ENCODE data around the gene KRT32.
"Not testable (repeated sequence)": the region's sequence is repeated elsewhere in the genome, so short reads cannot be mapped to it uniquely, and the experiment has no call there.

KRT32 gene

DNA sequence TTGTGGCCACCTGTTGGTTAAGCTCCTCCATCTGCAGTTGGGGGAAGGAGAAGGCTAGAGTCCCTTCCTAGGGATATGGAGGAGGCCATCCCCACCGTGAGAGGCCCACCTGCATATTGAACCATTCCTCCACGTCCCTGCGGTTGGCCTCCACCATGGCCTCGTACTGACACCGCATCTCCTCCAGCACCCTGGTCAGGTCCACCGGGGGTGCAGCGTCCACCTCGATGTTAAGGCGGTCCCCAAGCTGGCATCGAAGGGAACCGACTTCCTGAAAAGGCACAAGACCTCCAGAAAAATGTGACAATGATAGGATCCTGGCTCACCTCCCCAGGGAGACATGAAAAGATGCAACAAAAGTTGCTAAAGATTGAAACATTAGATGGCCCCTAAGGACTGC is 3.0 kb downstream of the KRT32 start:
- no peak for DNase-seq (ENCODE audit: low spot score)

DNA sequence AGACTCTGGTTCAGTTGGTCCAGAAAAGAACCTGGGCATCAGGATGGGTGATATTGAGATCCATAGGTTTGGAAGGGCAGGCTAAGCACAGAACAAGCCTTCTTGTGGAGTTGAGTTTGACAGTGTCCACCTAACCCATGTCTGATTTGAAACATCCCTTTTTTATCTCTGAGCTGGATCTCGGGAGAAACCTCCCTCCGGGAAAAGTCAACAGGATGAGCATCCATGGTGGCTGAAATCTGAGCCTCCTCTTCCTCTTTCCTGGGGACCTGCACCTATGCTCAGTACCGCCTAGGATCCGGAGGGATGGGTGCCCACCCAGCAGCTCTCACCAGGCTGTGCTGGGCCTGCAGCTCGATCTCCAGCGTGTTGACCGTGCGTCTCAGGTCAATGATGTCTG is 3.4 kb downstream of the KRT32 start:
- DNase-seq (ENCODE audit: low spot score): no peak

DNA sequence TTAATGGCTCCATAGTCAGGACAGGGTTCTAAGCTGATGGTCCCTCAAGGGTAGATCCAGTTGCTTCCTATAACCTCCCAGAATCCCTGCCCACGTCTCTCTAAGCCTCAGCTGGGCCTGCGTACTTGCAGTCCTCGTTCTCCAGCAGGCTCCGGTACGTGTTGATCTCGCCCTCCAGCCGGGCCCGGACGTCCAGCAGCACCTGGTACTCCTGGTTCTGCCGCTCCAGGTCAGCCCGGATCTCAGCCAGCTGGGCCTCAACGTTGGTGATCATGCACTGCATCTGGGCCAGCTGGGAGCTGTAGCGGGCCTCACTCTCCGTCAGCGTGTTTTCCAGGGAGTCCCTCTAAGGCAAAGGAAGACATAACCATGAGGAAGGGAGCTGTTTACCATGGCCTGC is 4.5 kb downstream of the KRT32 start:
- DNase-seq (ENCODE audit: low spot score): no peak

DNA sequence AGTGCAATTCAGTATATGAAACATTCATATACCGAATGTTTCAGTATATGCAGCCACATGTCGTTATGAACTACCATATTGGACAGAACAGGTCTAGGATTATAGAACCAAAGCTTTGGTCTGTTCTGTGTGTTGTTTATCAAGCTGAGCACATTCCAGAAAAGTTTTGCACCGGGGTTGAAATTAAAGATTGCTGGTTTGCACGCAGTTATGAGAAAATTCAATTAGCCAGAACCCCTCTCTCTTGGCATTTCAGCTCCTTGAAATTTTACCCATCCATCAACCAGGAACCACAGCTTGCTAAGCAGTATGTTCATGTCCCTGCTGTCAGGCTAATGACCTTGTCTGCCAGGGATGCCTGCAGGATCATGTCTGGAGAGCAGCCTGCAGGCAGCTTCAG is 9.5 kb downstream of the KRT32 start:
- no peak for DNase-seq (ENCODE audit: low spot score)

DNA sequence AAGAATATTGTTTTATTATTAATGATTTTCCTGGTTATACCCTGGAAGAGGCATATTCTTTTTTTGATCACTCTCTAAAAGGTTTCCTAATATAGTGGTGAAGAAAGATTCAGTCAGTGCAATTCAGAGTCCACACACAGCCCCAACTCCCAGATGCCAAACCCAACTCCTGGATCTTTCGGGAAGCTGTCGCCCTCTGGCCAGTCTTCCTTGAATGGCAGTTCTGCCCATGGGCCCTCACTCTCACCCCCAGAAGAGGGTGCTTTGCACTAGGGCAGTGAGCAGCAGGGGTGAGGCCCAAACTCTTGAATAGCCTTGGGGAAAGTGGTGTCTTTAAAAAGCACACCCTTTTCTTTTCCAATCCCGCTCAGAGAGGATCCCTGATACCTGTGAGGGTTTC is 11.0 kb downstream of the KRT32 start:
- no peak for DNase-seq (ENCODE audit: low spot score)

DNA sequence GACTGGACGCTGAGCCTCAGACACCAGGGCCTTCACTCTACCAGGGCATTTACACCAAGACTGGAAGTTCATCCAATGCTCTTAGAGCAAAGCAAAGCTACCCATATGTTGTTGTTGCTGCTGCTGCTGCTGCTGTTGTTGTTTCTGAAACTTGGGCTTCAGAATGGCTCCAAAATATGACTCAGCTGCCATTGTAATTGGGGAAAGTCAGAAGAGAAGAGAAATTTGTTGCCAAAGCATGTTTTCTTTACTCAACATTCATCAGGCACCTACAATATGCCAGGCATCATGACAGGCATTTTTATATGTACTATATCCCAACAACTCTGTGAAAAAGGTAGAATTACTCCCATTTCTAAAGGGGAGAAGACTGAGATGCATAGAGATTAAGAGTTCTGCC is 11.9 kb downstream of the KRT32 start:
- no peak for DNase-seq (ENCODE audit: low spot score)

DNA sequence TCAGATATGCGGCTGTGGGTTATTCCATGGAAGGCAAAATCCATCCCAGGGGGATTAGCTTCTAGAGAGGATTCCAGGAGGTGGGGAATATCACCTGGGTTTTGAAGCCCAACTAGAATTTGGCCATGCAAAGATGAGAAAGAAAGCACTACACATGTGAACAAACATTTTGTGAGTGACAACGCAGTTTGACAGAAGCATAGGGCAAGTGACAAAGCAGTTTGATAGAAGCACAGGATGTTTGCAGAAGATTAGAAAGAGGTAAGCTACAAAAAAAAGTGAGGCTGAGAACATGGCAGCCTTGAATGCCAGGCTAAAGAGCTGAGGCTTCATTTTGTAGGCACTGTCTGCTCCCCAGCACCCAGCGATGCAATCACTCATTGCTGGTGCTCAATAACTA is 14.1 kb downstream of the KRT32 start:
- DNase-seq (ENCODE audit: low spot score): no peak

DNA sequence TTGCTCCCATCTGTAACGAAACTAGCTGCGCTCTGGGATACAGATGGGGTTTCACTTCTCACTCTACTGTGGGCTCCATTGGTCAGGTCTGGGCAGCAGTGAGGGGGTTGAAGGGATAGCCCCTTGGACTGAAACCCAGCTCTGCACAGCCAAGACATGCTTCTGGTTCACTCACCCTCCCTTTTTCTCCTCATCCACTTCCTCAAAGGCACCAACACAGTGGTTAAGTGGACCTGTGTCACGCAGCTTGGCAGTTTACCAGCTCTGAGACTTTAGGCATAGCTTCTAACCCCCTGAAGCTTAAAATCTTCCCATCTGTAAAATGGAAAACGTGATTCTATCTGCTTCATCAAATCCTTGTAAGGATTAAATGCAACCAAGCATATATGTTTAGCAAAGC is 14.9 kb downstream of the KRT32 start:
- DNase-seq (ENCODE audit: low spot score): no peak

DNA sequence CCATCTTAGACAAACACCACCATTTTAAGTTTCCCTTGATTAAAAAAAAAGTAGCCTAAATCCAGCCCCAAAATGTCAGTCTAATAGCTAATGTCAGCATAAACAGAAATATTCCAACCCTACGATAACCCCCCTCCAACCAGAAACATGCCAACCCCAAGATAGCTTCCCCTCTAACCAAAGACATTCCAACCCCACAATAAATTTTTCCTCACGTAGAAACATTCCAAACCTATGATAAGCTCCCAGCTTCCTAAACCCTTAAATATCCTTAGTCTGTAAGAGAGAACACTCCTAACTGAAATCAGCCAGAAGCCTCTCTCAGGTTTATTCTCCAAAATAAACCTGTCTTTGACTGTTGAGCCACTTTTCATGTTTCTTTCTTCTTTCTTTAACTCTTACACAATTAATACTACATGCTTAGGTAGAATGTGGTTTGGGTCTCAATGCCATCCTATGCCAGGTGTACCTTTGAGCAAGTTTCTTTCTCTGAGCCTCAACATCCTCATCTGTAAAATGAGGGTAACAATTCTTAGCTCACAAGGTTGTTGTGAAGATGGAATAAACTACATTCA is 15.9 kb downstream of the KRT32 start:
- no peak for DNase-seq (ENCODE audit: low spot score)

DNA sequence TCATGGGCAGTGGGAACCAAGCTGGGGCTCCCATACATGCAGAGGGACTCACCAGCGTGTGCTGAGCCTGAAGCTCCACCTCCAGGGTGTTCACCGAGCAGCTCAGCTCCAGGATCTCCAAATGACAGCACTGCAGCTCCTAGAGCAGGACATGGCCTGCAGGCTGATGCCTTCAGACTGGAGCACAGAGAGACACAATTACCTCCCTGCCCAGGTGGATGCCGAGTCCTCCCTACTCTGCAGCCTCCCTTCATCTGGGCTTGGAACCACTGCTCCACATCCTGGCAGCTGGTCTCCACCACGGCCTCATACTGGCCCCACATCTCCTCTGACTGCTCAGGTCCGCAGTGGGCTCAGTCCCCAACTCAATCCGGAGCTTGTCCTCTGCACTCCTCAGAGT is 18.2 kb downstream of the KRT32 start:
- DNase-seq (ENCODE audit: low spot score): no peak

DNA sequence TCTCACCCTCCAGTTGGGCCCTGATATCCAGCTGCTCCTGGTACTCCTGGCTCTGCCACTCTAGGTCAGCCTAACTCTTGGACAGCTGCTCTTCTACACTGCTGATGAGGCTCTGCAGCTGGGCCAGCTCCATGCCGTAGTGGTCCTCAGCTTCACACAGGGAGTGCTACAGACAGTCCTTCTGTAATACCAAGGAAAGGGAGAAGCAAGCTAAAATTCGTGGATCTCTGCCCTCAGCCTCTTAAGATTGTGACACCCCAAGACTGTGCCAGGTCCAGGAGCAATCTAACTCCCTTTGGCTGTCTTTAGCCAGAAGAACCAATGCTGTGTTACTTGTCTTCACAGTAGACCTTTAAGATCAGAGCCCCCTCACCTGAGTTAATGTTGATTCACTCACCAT is 18.7 kb downstream of the KRT32 start:
- no peak for DNase-seq (ENCODE audit: low spot score)

DNA sequence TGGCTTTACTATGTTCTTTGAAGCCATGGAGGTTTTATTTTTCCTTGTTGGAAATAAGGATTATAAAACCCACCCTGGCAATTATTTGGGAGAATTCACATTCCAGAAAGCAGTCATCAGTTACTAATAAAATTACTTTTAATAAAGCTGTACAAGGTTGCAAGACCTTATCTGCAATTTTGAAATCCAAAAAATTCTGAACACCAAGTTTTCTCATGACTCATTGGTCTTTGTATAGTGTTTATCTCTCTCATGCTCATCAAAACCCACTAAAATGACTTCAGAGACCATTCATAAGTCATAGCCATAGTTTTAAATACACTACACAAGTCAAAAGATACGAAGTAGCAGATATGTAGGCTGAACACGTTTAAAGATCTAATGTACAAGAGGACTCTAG is 20.4 kb downstream of the KRT32 start:
- peak; percentile 54 for DNase-seq (ENCODE audit: low spot score)

DNA sequence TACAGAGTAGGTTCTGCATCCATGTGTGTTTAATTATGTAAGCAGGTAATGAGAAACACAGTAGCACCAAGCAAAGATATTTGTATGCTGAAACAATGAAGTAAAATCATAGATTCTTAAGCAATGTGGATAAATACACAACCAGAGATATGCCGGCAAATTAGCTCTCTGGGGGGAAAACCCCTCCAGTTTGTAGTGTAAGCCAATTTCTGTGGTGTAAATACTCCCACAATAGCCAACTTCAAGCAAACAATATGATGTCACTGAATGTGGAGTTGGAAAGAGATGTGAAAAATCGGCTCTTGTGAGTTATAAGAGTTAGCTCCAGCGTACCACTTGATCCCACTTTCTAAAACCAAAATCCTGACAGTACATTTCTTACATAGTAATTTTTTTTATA is 22.5 kb downstream of the KRT32 start:
- DNase-seq (ENCODE audit: low spot score): no peak

DNA sequence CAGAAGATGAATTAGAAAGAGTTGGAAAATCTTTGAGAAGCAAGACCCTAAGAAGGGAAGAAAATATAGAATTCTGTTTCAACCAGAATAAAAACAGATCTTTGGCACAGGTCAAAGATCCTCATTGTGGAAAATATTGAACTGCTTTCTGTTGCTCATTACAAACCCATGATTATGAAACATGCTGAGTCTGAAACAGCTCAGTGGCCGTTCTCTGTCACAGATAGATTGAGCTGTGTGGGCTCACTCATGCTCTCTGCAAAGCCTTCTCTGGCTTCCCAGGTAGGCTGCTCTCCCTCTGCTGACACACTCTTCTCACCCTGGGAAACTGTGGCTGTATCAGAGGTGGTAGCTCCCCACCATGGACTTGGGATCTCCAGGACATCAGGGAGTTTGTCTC is 23.0 kb downstream of the KRT32 start:
- no peak for DNase-seq (ENCODE audit: low spot score)

DNA sequence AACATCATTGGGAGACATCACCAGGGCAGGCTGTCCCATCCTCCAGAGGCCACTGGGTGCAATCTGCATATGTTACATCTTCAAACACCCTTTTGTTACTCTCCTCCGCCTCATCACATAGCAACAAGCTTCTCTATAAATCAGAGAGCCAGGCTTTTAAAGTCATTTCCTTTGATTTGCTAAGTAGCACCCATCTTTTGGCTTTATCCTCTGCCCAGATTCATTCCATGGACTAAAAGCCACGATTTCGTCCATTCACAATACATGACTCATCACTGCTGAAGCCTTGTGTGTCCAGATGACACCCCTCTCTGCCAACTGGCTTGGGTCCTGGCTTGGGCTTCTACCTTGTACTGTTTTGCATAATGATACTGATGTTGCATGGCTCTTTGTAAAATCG is 24.4 kb downstream of the KRT32 start:
- DNase-seq (ENCODE audit: low spot score): peak; percentile 36

DNA sequence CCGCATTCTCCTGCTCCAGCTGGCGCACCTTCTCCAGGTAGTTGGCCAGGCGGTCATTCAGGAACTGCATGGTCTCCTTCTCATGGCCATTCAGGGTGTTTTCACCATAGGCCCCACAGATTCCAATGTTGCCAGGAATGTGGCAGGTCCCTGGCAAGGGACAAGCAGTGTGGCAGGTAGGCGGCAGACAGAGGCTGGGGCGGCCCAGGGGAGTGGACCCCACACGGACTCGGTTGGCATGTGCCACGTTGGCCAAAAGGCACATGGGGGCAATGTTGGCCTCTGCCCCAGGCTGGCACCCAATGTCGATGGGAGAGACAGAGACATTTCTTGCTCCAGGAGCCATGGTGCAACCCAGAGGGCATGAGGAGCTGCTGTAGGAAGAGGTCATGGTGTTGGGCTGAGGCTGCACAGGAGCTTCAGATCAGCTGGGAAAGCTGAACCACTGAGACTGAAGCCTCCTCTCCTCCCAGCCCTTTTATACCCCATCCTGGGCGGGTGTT is 26.6 kb downstream of the KRT32 start, which contains the start of gene KRT38:
KRT38 (minus strand) TSS at position 453 of the 503 bp plus-strand sequence; CDS start at position 391, 62 bp downstream.
- DNase-seq (ENCODE audit: low spot score): no peak

DNA sequence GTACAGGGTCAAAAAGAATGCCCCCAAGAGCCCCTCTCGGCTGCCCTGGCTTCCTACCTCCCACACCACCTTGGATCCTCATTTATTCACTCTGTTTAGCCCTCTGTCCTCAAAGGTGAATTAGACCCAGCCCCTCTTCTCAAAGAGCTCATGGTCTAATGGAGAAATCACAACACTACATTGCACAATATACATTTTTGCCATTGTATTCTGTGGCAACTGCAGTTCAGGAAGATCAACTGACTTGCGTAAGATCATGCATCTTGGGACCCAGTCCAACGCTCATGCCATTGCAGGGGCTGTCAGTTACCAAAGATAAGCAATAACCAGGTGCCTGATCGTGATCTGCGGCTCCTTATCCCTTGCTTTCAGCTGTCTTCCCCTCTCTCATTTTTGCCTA is 27.8 kb downstream of the KRT32 start:
- no peak for DNase-seq (ENCODE audit: low spot score)

DNA sequence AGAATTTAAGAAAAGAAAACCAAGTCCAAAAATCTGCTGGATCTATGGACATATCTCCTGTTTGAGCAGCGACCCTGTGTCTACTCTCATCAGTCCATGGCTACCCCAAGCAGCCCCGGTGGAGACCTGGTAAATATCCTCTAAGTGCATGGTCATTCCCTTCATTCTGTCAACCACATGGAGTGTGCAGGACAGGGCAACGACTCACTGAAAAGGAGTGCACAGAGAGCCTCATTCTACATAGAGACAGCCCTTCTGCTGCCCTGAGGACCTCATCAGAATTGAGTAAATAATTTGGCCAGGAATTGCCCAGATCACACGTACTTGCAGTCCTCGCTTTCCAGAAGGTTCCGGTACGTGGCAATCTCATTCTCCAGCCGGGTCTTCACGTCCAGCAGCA is 29.4 kb downstream of the KRT32 start:
- no peak for DNase-seq (ENCODE audit: low spot score)

DNA sequence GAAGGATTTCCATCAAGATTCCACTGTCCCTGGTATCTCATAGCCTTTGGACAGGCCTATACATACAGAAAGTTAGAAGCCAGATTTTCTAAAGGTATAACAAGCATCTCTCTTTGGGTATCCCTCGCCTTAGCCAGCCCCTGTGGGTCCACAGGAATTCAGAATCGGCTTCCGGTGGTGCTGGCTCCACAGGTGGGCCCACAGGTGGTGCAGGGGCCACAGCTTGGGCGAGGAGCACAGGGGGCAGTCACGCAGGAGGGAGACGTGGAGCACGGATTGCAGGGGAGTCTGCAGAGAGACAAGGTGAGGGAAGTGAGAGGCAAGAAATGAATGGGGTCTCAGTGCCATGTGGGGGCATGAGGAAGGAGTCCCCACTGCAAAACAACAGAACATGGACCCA is 29.9 kb downstream of the KRT32 start:
- DNase-seq (ENCODE audit: low spot score): no peak

DNA sequence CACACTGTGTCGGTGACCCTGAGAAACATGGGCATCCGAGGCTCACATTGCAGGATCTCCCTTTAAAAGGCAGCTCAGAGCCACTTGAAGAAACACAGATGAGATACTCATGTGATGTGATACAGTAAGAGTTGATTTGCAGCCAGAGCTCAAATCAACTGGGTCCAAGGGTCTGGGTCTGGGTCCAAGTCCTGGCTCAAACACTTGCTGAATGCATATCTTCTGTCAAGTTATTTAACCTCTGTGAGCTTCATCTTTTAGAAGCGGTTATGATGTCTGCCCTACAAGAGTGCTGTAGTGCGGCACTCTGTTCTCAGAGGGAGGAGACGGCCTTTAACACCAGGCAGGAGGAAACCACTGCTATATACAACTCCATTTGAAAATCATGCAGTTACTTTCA is 32.8 kb downstream of the KRT32 start:
- DNase-seq (ENCODE audit: low spot score): no peak

DNA sequence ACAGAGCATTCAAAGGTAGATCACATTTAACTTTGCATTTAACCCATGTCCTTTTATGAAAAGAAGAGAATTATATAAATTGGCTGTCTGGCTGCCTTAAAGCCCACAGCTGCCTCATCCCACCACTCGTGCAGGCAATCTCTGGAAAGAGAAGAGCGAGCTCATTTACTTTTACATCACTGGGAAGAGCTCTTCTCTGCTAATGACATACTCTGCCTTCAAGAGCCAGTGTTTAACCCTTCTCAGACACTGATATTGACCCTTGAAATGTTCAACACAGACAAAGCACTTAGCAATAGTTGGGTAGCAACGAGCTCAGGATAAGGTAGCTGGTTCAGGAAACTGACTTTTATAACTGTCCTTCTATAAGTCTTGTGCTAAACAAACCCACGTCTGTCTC is 33.2 kb downstream of the KRT32 start:
- DNase-seq (ENCODE audit: low spot score): no peak

DNA sequence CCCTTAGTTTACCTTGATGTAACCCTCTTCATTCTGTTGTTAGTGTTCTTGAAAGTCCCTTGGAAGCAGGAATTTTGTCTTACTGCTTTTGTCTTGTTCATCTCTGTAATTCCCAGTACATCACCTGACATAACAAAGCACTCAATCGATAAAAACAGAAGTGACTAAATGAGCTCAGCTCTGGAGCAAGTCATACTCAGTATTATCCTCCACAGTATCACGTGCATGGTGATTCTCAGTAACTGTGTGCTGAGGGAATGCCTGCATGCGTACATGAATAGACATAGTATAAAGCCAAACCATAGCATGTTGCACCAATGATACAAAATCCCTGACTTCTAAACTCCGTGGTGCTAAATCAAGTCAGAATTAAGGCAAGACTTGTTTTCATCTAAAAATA is 33.6 kb downstream of the KRT32 start:
- DNase-seq (ENCODE audit: low spot score): no peak

DNA sequence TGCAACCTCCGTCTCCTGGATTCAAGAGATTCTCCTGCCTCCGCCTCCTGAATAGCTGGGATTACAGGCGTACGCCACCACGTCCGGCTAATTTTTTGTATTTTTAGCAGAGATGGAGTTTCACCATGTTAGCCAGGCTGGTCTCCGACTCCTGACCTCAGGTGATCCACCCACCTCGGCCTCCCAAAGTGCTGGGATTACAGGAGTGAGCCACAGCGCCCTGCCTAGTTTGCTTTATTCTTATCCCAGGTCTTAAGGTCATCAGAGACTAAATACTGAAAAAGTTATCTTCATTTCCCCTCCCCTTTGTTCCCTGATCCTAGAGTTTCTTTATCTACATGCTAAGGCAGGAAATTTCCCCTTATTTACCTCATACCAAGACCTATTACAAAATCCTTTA is 36.8 kb downstream of the KRT32 start:
- DNase-seq (ENCODE audit: low spot score): not testable (repeated sequence)

DNA sequence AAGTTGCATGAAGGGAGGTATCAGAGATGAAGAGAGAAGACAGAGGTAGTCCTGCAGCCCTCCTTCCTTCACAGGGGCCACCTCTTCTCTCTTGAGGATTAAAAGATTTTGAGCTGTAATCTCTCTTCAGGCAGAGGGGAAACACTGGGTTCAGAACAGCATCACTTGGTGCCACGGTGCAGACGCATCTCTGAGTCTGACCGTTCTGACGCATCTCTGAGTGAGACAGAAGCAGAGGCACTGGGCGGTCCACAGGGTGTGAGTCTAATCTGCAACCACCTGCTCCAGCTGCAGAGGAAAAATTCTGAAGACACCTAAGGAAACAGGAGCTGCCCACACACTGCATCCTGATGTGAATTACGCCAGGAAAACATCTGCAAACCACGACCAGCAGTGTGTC is 37.5 kb downstream of the KRT32 start:
- DNase-seq (ENCODE audit: low spot score): no peak
